ENCODE measurements around the gene SNX11. TPM values are rescaled to one million over a fixed set of nuclear protein-coding genes. Genes with fewer than 3 reads are reported as not detected.

Gene SNX11
- total and polyA plus RNA-seq, 2 of the 8 experiments (the other 6 are each of a cell fraction or from before 2014, with no cell fraction given): 21.1 to 21.4 TPM

GRCh38 chr17:48131216-48131824 is 23.8 kb downstream of the SNX11 start (continued):
- TF ChIP-seq NRF1 (IDR thresholded peaks at IDR 0.05; ENCODE audit: low read depth, low read length) (no peak), ZNF274 (IDR thresholded peaks at IDR 0.05; ENCODE audit: borderline replicate concordance, extremely low read depth, low read length) (no peak), RAD21 (IDR thresholded peaks at IDR 0.05 in 1 of 2, conservative IDR thresholded peaks at IDR 0.05 in 1 of 2; ENCODE audit: low read depth in 2 of 2, low read length in 2 of 2) (peak; percentile 89 to 91), GABPA (IDR thresholded peaks at IDR 0.05; ENCODE audit: borderline replicate concordance, insufficient read depth, low read length) (no peak), BCL11A (IDR thresholded peaks at IDR 0.05; ENCODE audit: low read depth in 2 of 2, low read length in 2 of 2) (no peak)
